CD4-positive, alpha-beta T cell treated with Interleukin-4 for 1 hour (primary cell): ENCODE measurements around the gene SGPP1.
"Not testable (repeated sequence)": the region's sequence is repeated elsewhere in the genome, so short reads cannot be mapped to it uniquely, and the experiment has no call there.

Experiments
- DNase-seq, 2 donors: peaks; one replicate each; pipeline ENCODE4 v3.0.0-alpha.2; 2020 to 2022

SGPP1 gene

DNA sequence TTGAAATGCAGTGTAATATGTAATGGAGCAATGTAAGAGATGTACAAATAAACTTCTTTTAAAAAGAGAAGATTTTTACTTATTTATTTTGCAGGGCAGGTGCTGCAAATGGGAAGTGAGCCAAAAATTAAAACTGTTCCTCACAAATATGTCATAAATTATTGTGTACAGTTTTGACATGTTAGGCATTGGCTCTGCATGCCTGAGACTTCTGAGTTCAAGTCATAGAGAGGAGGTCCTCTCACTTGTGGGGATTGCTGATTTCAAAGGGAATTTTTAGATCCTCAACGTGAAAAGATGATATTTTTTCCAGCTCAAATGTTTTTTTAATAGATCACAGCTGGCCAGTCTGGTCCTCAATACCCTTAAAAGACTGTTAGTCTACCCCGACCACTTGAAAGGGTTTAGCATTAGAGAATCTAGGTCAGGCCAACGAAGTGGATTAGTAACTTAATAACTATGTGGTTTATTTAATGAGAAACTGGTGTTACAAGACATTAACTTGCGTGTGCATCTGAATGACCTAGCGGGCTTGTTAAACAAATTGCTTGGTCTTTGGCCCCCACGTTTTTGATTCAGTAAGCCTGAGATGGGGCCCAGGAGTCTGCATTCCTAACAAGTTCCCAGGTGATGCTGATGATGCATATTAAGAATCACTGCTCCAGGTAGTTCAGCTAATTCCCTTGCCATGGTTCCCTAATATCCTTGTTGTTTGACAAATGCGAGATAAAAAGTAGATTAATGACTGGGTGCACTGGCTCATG is 55.3 kb downstream of the SGPP1 start:
- DNase-seq = no peak

DNA sequence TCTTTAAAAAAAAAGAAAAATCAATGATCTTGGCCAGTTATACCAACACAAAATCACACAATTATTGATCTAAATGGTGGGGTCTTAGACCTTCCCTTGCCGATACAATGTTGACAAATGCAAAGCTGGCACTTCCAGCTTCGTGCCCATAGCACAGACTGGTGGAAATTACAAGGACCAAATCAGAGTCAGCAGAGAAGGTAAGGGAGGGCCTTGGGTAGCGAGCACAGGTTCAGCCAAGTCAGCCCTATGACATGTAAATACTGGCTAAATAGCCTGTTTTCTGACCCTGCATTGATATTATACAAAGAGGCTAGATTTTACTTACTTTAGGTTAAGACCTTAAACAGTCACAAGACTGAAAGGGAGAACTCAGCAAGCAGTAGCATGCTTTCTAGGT is 55.9 kb downstream of the SGPP1 start:
- no peak for DNase-seq

DNA sequence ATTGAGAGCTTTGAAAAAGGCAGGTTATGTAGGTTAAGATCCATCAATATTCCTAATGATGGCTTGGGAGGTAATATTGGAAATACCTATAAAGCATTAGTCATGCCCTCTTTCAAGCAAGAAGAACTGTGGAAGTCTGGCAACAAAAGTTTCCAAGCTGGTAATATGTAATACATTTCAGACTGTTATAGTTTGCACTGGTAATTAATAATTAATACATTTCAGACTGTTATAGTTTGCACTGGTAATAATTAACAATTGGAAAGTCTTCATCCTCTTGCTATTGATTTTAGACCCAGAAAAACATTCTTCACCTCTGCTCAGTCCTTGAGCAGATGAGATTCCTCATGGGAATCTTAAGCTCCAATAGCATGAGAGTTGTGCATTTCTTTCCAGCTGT is 57.2 kb downstream of the SGPP1 start:
- DNase-seq = no peak

DNA sequence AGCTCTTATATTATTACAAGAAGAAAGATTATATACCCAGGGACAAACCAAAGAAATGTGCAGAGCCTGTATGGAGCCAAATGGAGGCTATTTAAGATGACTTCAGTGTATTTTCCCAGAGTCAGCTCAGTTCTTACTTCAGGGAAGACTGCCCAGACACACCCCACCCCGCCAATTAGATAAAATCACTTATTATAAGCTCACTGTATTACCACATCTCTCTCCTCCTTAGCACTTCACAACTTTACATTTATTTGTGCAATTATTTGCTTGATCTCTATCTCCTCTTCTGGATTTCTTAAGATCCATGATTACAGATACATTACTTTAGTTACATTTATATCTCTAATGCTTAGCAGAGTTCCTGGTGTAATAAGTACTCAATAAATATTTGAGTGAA is 61.5 kb downstream of the SGPP1 start:
- DNase-seq = no peak

DNA sequence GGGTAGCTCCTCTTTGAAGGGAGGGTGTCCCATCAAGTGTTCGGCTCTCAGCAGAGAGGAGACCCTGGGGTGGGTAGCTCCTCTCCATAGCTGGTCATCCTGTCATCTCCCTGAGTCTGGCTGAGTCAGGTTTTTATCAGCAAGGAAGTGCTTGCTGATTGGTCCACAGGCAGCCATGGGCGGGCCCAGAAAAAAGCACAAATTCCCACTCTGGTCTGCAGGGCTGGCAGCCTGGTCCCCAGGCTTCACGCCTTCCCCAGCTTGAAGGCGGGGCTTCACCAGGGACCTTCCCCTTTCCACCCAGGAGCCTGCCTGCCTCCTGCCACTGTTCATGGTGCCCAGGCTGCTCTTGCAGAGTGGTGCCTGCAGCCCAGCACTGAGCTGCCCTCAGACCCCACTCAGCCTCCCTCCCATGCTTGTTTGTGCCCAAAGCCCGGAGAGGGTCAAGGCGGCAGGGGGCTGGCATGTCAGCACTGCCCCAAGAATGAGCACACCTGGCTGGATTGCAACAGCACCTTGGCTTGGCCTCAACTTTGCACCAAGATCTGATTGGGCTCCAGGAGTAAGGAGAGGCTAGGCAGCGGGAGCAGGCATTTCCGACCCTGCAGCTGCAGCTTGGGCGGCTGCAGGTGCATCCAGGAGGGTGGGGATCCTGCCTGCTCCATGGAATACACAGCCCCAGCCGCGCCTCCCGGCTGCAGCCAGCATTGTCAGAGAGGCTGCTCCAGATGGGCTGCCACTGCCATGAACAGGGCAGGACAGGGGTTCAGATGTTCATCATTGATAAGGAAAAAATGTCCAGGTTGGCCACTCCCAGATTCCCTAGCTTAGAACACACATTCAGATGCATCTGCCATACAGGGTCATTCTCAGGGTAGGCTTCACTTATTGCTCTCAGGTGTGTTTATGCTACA is 64.2 kb downstream of the SGPP1 start:
- DNase-seq = no peak

DNA sequence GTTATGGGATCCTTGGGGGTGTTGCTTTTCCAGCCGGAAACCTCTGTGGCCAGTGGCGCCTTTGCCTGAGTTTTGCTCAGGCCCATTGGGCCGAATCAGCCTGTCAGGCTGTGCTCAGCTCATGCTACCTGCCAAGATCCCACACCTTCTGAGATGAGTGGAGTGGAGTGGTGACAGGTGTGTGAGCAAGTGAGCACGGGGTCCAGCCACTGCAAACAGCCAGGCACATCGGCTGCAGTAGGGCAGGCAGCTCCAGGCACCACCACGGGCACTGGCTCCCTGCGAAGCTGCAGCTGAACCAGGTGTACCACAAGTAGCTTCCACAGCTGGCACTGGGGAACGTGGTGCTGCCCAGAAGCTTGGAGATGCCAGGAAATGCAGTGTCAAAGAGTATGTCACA is 65.1 kb downstream of the SGPP1 start:
- no peak for DNase-seq

DNA sequence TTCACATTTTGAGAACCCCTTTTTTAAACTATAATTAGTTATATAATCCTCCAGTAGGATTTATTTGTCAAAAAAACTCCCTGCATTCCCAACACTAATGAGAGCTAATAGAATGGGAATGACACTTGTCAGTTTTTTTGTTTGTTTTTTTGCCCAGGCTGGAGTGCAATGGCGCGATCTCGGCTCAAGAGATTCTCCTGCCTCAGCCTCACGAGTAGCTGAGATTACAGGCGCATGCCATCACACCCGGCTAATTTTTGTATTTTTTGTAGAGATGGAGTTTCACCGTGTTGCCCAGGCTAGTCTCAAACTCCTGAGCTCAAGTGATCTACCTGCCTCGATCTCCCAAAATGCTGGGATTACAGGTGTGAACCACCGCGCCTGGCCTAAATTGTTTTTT is 66.0 kb downstream of the SGPP1 start:
- not testable (repeated sequence) for DNase-seq

DNA sequence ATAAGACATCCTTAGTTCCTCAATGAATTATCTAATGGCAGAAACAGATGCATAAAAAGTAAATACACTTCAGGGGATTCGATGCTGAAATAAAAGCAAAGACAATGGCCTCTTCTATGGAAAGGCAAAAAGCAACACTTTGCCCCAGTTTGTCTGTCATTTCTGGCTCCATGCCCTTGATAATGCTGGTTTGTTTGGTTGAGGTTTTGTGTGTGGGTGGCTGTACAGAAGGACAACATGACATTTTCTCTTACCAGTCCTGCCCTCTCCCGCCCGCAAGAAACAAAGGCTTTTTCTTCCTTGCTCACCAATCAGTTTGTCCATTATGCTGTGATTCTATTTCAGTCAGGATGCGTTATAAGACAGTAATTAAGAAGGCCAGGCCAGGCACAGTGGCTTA is 68.1 kb downstream of the SGPP1 start:
- no peak for DNase-seq

DNA sequence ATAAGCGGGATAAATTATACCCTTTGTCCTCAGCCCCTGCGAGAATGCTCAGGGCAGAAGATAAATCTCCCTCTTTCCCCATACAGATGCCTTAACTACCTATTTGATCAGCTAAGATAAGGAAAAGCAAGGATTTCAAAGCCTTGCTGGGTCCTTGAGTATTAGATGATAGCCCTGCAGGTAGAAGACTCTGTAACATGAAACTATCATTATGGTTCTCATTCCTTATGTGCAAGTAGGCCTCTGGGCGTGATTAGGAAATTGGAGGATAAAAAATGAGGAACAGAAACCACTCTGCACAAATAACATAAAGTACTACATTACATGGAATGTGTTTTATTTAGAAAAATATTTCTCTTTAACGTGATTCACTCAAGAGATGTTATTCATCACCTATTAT is 71.7 kb downstream of the SGPP1 start:
- no peak for DNase-seq

DNA sequence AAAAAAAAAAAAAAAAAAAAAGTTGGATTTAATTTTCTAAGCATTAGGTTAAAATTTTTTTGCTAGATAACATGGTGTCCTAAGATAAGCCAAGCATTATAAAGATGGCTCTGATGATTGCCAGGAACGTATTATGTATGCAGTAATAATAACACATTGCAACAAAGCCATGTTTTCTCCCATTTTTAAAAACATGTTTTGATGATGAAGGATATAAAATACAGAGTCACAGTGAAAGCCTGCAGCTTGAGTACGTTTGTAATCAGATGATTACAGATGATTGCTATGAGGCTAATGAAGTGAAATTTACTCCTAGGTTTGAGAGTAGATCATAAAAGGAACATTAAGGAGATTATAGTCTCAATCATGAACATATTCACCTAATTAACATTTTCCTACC is 72.9 kb downstream of the SGPP1 start:
- DNase-seq = no peak

DNA sequence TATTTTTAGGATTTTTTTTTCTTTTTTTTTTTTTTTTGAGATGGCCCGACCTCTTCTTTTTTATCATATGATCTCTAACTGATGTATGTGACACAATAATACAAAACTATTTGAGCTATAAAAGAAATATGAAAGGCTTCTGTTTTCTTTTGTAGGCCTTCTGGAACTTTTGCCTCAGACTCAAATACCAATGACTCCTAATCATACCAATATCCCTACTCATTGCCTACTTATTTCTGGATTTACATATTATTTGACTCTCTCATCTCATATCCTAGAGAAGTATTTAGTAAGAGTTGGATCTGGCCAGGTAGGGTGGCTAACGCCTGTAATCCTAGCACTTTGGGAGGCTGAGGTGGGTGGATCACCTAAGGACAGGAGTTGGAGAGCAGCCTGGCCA is 73.5 kb downstream of the SGPP1 start:
- DNase-seq = no peak

DNA sequence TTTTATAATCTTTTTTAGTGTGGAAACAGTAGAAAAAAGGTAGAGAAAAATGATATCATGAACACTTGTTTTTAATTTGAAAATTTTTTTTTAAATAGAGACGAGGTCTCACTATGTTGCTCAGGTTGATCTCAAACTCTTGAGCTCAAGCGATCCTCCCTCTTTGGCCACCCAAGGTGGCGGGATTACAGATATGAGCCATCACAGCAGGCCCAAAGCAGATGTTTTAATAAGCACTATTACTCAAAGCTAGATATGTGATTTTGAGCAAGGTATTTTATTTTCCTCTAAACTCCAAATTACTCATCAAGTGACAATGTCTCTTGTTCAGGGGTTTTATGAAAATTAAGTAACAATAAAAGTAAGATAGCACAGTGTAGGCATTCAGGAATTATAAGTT is 75.5 kb downstream of the SGPP1 start:
- no peak for DNase-seq

DNA sequence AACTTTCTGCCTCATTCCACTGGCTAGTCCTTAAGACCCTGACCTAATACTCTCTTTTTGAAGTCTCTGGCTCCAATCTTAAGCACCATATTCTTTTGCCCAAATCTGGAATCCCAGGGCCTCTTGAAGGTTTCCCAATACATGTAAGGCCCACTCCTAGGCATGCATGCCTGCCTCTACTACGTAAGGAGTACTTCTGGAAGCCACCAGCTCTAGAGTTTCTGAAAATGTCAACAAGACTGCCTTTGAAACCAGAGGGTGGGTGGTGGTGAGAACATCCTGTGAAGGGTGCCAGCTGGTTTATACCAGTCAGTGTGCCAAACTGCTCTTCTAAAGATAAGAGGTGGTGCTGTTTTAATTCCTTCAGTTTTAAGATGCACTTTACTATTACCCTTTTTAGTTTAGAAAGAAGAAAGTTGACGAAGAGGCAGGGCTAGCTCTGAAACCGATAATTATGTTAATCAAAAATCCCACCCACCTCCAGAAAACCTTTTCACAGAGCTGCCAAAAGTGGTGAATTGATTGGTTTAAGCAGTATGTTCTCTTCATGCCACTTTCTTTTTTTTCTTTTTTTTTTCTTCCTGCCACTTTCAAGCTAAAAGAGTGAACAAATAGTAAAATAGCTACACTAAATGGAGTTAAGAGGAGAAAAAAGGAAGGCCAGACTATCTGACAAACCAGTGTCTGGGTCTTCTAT is 77.5 kb downstream of the SGPP1 start:
- peak; percentile 64 to 75 for DNase-seq

DNA sequence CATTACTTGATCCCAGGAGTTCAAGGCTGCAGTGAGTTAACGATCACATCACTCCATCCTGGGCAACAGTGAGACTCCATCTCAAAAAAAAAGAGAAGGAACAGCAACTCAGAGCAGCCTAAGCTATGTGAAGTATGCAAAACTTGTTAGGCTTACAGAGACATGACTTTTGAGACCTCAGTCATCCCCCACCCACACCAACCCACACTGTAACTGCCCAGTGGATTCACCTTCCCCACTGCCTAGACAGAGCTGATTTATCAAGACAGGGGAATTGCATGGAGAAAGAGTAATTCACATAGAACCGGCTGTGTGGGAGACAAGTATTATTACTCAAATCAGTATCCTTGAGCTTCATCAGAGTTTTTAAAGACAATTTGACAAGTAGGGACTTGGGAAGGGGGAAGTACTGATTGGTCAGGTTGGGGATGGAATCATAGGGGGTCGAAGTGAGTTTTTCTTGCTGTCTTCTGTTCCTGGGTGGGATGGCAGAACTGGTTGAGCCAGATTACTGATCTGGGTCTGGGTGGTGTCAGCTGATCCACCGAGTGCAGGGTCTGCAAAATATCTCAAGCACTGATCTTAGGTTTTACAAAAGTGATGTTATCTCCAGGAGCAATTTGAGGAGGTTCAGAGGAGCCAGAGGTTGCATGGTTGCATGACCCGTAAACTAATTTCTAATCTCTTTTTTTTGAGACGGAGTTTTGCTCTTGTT is 80.0 kb downstream of the SGPP1 start:
- no peak for DNase-seq

DNA sequence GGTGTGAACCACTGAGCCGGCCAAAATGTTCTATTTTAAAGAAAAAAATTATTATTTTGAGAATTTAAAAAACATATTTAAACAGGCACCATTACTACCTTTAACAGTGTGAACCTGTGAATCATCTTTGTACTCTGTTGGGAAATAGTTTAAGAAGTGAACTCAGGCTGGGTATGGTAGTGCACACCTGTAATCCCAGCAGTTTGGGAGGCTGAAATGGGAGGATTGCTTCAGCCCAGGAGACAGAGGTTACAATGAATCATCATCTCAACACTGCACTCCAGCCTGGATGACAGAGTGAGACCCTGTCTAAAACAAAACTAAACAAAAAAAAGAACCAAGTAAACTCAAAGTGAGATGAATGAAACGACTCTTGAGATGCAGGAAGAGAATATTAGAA is 83.1 kb downstream of the SGPP1 start:
- DNase-seq = no peak

DNA sequence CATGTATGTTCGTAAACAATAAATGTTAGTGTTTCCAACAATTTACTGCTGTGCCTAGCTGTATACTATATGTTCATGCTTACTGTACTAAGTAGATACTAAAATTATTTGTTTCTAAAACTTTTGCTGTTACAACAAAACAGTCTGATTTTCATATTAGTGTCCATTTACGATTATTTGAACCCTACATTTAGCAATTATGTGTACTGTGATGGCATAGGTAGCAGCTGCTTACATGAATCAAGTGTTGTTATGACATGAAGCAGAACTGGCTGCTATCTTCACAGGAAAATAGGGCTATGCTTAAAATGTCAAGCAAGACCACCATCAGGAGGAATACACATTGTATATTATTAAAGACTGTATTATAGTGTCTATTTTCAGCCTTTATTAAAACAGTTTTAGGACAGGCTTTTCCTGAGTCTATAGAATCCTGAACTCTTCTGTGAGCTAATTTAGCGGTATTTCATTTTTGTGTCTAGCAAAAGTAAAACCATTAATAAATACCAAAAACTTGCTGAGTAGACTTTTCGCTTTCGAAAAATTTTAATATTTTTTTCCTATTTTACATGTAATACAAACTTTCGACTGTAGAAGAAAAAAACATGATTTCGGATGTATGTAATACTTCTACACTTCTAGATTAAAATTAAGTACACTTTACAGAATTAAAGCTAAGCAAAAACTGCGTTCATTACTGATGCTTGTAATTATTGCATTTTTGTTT is 85.0 kb downstream of the SGPP1 start:
- DNase-seq = no peak

DNA sequence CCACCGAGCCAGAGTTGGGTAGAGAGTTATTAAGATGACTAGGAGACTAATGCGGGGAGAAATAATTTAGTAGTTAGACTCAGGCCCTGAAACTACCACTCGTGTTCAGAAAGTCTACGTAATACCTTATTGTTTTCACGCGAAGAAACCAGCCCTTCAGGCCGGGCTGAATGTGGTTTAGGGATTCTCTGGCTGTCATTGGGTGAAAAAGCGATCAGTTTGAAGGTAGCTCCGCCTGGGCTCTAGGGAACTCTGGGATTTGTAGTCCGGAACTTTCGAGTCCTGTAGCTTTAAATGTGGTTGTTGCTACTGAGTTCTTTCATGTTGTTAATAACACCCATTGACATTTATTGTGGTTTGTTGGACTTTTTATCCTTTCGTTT is 85.6 kb downstream of the SGPP1 start:
- peak; percentile 92 to 96 for DNase-seq

DNA sequence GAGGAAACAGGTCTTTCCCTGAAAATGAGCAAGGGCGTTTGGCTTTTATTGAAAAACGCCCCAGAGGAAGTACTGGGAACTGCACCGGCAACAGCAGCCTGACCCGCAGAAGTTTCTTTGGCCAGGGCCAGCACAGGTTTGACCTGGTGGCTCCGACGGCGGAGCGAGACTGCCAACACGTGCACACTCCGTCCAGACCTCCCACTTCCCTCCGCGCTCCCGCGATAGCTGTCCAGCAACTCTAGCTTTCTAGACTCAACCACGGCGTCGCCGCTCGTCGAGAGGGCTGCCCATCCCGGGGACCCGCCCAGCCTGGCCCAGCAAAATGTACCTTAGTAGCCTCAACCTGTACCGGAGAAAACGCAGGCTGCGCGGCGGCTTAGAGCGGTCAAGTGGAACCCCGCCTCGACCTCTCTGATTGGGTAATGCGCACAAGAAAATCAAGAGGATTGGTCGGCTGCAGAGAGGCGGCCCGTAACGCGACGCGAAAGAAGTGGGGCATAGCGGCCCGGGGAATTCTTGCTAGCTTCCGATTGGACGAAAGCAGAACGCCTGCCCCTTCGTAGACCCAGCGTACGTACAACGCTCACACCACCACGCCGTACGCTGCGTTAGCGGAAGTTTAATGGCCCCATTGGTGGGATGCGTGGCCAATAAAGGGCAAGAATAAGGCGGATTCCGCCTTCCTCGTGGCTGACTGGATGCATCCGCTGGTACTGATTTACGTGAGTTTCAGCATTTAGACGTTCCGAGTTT is 86.2 kb downstream of the SGPP1 start, which contains the start of gene WDR89:
TSS of gene WDR89 (minus strand) at position 399 of the 756 bp plus-strand sequence. CDS start 41,929 bp downstream, outside the sequence.
- peak; percentile 99 for DNase-seq

DNA sequence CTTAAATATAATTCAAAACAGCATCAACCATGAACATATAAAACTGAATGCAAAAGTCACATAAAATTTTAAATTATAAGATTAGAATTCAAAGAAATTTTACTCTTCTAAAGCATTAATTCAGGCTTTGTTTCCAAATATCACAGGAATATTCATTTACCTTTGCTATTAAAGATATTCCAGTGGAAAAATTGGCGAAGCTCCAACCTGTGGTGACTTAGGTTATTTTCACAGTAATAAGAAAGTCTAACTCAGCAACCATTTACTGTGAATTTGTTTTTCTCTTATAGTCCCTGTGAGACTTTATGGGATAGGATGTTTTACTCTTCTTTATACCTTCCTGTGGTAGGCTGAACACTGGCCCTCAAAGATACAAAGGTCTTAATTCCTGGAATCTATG is 89.4 kb downstream of the SGPP1 start:
- DNase-seq = no peak

DNA sequence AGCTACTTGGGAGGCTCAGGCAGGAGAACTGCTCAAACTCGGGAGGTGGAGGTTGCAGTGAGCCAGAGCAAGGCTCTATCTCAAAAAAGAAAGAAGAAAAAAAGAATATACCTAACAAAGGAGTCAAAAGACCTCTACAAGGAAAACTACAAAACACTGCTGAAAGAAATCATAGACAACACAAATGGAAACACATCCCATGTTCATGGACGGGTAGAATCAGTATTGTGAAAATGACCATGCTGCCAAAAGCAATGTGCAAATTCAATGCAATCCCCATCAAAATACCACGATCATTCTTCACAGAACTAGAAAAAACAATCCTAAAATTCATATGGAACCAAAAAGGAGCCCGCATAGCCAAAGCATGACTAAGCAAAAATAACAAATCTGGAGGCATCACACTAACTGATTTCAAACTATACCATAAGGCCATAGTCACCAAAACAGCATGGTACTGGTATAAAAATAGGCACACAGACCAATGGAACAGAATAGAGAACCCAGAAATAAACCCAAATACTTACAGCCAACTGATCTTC is 91.7 kb downstream of the SGPP1 start:
- DNase-seq = not testable (repeated sequence)
